ENCODE measurements around the gene BAIAP3. TPM values are rescaled to one million over a fixed set of nuclear protein-coding genes. Genes with fewer than 3 reads are reported as not detected.
A peak's percentile ranks its signal among the peaks of the same experiment; 100 is the strongest.

Gene BAIAP3
- total RNA-seq, 1 experiment from 2014 or later, result 0.89 TPM

DNA sequence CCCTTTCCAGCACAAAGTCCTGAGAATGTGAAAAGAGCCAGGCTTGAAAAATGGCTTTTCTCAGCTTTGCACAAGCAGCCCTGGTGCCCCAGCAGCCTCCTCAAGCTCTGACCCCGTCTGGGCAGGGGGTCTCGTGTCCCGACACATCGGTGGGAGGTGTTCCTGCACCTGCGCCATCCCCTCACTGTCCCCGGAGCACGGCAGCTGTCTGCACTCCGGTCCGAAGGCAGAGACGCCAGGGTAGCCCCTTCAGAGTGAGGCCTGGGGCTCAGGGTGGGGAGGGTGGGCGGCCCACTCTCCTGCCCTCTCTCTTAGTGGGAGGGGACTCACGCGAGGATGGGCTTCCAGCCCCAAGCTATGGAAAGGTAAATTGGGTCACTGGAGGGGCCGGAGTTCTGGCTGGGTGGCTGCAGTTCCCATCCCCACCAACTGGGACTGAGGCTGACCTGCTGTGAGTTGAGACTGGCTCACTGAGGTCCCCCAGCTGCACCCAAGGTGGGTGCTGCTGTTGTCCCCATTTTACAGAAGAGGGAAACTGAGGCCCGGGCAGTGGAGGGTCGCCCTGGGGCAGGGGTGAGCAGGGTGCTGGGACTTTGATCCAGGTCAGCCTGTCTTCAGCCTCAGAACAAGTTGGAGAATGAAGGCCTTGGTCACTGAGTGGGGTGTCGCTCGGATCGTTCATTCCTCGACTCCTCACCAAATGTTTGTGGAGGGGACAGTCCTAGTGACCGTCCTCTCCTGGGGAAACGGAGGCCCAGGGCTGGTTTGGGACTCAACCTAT, 2.3 kb upstream of the BAIAP3 start:
- no peak for DNase-seq (ENCODE audit: extremely low read depth, low read depth)

DNA sequence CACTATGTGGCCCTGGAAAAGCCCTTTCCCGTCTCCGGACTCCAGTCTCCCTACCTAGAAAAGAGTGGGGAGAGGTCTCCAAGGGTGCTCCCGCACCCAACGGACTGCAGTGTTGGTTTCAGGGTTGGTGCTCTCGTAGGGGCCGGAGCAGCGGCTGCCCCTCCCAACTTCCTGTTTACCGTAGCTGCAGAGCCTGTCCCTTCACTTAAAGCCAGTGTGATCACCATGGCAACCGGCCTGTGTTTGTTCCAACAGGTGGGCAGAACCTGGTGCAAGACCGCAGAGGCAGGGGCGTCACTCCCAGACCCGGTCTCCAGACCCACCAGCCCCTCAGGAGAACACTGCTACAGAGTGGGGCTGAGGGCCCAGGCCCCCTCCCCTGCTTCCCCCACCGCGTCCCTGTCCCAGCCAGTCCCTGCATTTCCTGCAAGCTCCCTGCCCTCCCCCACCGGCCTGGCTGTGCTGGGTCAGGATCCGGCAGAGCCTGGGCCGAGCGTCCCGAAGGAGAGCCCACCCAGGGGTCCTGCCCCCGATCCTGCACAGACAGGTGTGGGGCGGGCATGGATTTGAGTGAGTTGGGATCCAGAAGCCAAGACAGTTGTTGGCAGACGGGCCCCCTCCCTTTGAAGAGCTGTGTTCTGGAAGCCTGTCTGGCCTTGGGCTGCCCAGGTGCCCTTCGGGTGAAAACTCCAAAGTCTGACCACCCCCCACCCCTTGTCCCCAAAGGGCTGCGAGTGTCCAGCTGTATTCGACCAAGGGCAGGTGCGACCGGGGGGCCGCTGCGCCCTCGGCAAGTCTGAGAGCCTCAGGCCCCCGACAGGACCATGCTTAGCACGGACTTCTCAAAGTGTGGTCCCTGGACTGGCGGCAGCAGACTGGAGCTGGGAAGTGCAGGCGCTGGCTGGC, 1.5 kb upstream of the BAIAP3 start:
- DNase-seq (ENCODE audit: extremely low read depth, low read depth), result no peak

DNA sequence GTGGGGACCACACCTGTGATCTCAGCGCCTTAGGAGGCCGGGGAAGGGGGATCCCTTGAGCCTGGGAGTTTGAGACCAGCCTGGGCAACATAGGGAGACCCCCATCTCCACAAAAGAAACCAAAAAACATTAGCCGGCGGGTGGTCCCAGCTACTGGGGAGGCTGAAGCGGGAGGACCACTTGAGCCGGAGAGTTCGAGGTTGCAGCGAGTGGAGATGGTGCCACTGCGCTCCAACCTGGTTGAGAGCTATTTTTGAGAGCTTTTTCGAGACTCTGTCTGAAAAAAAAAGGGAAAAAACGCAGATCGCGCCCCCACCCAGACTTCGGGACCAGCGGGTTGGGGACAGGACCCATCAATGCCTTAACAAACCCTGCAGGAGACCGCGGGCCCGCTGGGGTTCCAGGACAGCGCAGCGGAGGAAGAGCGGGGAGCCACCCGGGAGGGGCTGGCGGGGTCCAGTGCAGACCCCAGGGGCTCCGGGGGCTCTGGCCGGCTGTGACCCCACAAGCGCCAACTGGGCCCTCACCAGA, 762 bp upstream of the BAIAP3 start:
- DNase-seq (ENCODE audit: extremely low read depth, low read depth), result no peak

DNA sequence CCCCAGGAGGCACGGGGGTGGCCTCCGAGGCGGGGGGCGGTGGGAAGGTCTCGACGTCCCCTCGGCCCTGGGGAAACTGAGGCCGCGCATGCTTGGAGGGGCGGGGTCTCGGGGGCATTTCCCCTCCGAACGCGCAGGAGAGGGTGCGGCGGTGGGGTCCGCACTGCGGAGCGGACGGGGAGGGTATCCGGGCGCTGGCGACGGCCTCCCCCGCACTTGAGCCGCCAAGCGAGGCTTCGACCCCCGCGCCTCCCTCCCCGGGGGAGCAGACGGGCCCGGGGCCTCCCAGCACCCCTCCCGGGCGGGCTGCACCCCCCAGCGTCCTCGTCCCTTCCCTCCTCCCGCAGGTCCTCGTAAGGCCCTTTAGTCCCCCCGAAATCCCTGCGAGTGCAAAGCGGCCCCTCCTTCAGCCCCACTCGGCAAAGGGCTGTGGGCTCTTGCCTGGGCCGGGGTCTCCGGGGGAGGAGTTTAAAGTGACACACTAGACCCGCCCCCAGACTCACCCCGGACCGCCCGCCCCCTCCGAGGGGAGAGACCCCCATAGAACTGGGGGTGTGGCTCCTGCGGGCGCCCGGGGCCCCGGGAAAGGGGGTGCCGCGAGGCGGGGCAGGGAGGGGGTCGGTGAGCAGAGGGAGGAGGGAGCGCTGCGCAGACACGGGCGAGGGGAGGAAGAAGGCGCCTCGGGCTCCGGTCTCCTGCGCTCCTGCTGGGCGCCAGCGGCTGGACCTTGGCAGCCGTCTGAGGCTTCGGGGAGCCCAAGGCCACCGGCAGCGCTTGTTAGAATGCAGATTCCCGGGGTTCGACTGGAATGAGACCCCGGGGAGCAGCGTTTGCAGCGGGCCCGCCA, 632 bp downstream of the BAIAP3 start:
- no peak for DNase-seq (ENCODE audit: extremely low read depth, low read depth)

GRCh38 chr16:1334739-1335138, 1.3 kb downstream of the BAIAP3 start:
- no peak for DNase-seq (ENCODE audit: extremely low read depth, low read depth)

DNA sequence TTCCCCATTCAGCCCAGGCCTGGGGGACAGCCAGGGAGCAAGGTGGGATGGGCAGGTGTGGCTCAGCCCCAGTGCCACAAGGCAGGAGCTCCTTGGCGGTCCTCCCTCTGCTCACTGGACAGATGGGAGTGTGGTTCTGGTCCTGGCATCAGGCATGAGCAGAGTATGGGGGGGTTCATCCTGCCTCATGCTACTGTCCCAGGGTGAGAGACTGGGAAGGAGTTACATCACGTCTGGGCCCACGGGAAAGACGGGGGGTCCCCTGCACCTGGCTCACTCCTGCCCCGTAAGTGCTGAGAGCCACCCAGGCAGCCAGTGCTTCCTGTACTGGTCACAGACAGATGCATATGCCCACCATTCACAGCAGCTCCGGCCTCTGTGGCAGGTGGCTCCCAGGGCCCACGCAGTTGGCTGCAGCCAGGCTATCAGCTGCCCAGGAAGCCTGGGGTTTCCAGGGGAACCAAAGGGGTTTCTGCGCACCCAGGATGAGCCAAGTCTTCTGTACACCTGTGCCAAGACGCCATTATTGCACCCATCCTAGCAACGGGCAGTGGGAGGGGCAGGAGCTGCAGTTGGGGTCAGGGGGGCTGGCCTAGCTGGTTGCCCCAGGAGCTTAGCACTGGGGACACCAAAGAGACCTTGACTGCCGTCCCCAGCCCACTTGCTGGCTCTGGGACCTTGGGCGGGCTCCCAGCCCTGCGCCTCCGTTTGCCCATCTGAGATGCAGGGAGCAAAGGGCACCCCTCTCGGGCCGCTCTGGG, 1.9 kb downstream of the BAIAP3 start:
- DNase-seq (ENCODE audit: extremely low read depth, low read depth), result no peak

DNA sequence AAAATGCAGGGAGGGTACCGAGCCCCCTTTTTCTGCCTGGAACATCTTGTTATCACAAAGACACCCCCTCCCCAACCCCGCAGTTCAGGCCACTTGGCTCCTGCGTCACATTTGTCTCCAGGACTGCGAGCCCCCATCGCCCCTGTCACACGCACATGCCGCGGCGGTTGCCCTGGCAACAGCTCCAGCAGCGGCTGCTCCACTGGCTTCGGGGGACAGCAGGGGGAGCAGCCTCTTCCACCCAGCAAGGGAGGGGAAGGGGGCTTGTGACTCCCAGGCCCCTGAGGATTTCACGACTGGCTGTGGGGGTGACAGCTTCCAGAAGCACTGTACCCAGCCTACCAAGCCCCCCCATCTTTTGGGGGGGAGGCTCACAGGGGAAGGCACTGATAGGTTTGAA, 2.6 kb downstream of the BAIAP3 start:
- no peak for DNase-seq (ENCODE audit: extremely low read depth, low read depth)

DNA sequence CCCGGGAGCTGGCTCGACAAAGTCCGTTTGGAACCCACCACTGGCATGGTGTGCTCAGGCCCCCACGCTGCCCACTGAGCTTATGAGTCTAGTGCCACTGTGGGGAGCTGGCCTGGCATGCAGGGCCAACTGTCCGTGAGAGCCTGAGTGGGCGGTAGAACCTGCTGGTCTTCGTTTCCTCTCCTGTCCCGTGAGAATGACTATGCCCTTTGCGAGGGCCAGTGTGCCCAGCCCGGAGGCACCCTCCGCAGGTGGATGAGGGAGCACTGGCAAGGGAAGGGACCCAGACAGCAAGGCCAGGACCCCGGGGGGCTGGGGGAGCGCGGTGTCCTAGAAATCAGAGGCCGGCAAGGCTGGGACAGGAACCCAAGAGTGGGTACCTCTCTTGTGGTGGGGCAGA, 3.2 kb downstream of the BAIAP3 start:
- DNase-seq (ENCODE audit: extremely low read depth, low read depth), result no peak

- DNase-seq (ENCODE audit: extremely low read depth, low read depth), result no peak
Observed at GRCh38 chr16:1337486-1337885, 4.0 kb downstream of the BAIAP3 start.

DNA sequence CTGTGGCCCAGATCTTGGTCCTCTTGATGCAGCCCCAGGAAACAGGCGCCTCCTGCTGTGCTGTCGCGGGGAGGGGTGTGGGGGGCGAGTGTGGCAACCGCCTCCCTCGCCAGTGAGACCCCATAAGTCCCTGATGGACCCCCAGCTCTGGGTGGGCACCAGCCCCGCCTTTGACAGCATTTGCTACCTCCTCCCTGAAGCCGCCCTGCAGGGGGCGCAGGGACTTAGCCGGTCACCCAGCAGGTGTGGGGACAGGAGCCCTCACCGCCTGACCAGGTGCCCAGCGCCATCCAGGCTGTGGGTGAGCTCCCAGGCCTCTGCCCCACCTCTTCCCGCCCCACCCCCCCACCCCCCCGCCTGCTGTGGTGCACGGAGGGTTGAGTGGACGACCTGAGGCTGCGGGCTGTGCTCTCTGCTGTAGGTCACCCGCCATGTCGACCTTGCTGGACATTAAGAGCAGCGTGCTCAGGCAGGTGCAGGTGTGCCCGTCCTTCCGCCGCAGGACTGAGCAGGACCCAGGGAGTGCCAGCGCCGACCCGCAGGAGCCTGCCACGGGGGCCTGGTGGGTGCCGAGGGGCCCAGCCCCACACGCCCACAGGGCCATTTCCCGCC, 4.8 kb downstream of the BAIAP3 start:
- peak; percentile 25 for DNase-seq (ENCODE audit: extremely low read depth, low read depth)

DNA sequence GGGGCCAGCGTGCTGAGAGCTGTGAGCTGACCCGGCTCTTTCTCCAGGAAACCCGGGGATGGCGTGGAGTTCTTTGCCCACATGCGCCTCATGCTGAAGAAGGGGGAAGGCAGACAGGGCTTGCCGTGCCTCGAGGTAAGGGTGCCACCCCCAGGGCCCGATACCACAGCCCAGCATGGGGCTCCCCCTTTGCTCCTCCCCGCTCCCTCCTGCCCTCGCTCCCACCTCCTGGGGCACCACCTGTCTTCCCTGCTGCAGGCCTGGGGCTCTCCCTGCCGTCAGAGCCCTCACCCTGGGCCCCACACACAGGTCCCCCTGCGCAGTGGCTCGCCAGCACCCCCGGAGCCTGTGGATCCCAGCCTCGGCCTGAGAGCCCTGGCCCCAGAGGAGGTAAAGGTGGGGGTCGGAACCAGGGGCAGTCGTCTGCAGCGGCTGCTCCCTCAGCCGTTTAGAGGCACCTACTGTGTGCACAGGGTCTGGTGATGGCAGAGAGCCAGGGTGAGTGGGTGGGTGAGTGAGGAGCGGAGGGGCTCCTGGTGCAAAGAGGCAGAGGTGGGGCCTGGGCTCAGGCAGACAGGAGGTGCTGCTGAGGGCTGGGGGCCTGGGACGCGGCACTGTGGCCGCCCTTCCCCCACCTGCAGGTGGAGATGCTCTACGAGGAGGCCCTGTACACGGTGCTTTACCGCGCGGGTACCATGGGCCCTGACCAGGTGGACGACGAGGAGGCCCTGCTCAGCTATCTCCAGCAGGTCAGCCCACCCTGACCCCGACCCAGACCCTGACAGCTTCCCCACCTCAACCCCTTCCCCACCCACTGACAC, 5.6 kb downstream of the BAIAP3 start:
- DNase-seq (ENCODE audit: extremely low read depth, low read depth), result no peak

GRCh38 chr16:1340730-1341494, 7.5 kb downstream of the BAIAP3 start:
- DNase-seq (ENCODE audit: extremely low read depth, low read depth), result no peak

DNA sequence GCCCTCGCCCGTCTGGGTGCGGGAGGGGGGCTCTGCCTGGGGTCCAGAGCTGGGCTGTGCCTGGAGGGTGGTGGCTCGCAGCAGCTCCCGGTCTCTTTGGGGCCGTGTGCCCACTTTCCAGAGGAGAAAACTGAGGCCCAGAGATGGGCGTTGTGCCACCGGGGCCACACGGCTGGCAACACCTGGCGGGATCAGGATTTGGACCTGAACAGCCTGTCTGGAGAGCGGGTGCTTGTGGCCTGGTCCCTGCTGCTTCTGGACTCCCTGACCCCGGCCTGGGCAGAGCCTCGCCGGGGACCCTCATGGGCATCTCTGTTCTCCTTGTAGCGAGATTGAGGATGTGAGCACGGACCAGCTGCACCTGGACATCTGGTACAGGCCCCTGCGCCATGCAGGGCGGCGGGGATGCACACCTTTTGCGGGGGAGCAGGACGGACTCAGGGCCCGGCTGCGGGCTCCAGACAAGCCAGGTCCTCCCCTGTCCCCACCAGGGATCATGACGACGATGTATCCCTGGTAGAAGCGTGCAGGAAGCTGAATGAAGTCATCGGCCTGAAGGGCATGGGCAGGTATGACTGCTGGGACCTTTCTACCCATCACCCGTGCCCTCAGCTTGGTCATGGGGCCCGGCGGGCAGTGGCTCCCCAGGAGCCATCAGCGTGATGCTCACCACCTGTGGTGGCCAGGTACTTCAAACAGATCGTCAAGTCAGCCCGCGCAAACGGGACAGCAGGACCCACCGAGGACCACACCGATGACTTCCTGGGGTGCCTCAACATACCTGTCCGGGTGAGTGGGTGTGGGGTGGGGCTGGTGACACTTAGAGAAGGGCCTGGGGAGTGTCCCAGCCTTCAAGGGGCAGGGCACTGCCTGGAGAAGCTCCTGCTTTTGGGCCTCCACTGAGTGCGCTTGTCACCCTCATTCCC, 8.3 kb downstream of the BAIAP3 start:
- no peak for DNase-seq (ENCODE audit: extremely low read depth, low read depth)

- DNase-seq (ENCODE audit: extremely low read depth, low read depth), result peak; percentile 98
Observed at GRCh38 chr16:1342526-1343427, 9.3 kb downstream of the BAIAP3 start.

- no peak for DNase-seq (ENCODE audit: extremely low read depth, low read depth)
Observed at GRCh38 chr16:1343428-1344242, 10.2 kb downstream of the BAIAP3 start.
